Fibroblast of pulmonary artery (primary cell): Measurements from ENCODE around the gene PDE9A.
"Not testable (repeated sequence)": the region's sequence is repeated elsewhere in the genome, so short reads cannot be mapped to it uniquely, and the experiment has no call there.

Experiments
- DNase-seq: peaks from one replicate; pipeline ENCODE4 v3.0.0-alpha.2; 2010; ENCODE audit warnings: low read depth
- H3K4me3 ChIP-seq: replicated peaks from 2 replicates; pipeline ENCODE4 v1.5.1; 2011; ENCODE audit warnings: low read depth, mild to moderate bottlenecking, control low read depth, low read length, moderate library complexity
- TF ChIP-seq, protein P1 (sequence below): IDR thresholded peaks from 2 replicates; pipeline ENCODE4 v1.5.1; 2011; ENCODE audit warnings: mild to moderate bottlenecking, control low read depth, low read length, inconsistent platforms; ENCODE audit errors: missing control alignments

The PDE9A gene

GRCh38 chr21:42707207-42707830 is 53.9 kb downstream of the PDE9A start:
- DNase-seq: no peak
- H3K4me3 ChIP-seq: no peak overlapping the region
- TF ChIP-seq, protein P1, sequence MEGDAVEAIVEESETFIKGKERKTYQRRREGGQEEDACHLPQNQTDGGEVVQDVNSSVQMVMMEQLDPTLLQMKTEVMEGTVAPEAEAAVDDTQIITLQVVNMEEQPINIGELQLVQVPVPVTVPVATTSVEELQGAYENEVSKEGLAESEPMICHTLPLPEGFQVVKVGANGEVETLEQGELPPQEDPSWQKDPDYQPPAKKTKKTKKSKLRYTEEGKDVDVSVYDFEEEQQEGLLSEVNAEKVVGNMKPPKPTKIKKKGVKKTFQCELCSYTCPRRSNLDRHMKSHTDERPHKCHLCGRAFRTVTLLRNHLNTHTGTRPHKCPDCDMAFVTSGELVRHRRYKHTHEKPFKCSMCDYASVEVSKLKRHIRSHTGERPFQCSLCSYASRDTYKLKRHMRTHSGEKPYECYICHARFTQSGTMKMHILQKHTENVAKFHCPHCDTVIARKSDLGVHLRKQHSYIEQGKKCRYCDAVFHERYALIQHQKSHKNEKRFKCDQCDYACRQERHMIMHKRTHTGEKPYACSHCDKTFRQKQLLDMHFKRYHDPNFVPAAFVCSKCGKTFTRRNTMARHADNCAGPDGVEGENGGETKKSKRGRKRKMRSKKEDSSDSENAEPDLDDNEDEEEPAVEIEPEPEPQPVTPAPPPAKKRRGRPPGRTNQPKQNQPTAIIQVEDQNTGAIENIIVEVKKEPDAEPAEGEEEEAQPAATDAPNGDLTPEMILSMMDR: no peak

GRCh38 chr21:42708107-42708506 is 54.7 kb downstream of the PDE9A start:
- no peak overlapping the region for H3K4me3 ChIP-seq
- no peak for DNase-seq
- TF ChIP-seq, protein P1: no peak

DNA sequence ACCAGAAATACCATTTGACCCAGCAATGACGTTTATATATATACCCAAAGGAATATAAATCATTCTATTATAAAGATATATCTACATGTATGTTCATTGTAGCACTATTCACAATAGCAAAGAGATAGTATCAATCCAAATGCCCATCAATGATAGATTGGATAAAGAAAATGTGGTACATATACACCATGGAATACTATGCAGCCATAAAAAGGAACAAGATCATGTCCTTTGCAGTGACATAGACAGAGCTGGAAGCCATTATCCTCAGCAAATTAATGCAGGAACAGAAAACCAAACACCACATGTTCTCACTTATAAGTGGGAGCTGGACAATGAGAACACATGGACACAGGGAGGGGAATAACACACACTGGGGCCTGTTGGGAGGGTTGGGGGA is 55.5 kb downstream of the PDE9A start:
- not testable (repeated sequence) for H3K4me3 ChIP-seq, DNase-seq

DNA sequence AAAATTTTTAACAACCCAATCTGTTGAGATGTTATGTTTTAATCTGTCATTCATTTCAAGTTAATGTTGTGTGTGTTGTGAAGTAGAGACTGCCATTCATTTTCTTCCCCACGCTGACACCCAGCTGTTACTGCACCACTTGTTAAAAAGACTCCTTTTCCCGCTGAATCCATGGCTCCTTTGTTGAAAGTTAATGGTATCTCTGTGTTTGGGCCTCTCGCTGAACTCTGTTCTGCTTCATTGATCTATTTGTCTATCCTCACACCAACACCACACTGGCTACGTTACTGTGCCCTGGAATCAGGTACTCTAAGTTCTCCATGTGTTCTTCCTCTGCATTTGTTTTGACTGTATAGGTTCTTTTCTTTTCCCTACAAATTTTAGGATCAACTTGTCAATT is 58.2 kb downstream of the PDE9A start:
- no peak for DNase-seq
- TF ChIP-seq, protein P1: no peak
- H3K4me3 ChIP-seq: no peak overlapping the region

DNA sequence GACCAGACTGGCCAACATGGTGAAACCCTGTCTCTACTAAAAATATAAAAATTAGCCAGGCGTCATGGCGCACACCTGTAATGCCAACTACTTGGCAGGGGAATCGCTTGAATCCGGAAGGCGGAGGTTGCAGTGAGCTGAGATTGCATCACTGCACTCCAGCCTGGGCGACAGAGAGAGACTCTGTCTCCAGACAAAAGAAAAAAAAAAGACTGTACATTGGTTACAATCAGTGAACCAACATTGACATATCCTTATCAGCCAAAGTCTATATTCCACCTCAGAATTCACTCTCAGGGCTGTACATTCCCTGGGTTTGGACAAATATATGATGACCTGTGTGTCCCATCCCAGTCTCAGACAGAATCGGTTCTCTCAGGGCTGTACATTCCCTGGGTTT is 62.0 kb downstream of the PDE9A start:
- not testable (repeated sequence) for H3K4me3 ChIP-seq, DNase-seq

- TF ChIP-seq, protein P1: no peak
- no peak overlapping the region for H3K4me3 ChIP-seq
- DNase-seq: no peak
Observed at GRCh38 chr21:42716074-42716473, 62.7 kb downstream of the PDE9A start.

- not testable (repeated sequence) for DNase-seq, H3K4me3 ChIP-seq
Observed at GRCh38 chr21:42720484-42720883, 67.1 kb downstream of the PDE9A start.

DNA sequence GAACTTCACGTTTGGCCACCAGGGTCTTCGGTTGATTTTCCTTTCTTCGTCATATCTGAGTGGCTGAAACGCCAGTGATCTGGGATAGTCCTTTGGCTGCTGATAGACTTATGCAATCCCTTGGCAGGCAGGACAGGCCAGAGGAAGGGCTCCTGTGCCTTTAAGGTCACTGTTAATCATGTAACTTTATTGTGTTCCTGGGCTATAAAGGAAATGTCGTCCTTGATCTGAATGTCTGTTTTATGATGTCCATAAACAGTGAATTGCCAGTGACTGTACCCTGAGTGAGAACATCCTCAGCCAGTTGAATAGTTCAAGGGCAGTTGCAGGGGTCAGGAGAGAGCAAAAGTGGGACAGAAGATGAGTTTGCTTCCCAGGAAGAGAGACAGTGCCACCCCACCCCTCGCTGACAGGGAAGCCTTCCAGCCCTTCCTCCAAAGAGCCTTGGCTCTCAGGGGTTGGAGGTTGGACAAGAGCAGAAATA is 68.0 kb downstream of the PDE9A start:
- H3K4me3 ChIP-seq: no peak overlapping the region
- peak; percentile 18 for DNase-seq
- TF ChIP-seq, protein P1: no peak

DNA sequence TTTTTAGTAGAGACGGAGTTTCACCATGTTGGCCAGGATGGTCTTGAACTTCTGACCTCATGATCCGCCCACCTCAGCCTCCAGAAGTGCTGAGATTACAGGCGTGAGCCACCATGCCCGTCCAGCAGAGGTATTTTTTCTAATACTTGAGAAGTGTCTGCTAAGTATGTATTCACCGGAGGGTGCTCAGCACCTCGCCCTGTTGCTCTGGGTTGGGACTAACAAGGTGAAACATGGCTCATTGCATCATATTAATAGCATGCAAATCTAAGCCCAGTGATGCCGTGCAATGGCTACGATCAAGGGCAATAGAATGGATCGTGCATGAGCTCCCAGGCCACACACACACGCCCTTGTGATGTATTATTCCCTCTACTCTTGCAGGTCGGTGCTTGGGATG is 68.7 kb downstream of the PDE9A start:
- TF ChIP-seq, protein P1: no peak
- H3K4me3 ChIP-seq: no peak overlapping the region
- DNase-seq: no peak
